Occipital lobe (tissue), 2 donors: Measurements from ENCODE around the gene HEMK1. TPM values are rescaled to one million over a fixed set of nuclear protein-coding genes. Genes with fewer than 3 reads are reported as not detected.
A peak's percentile ranks its signal among the peaks of the same experiment; 100 is the strongest.

ENCODE experiments used
- DNase-seq: peaks from one replicate; lab custom pipeline; 2025; lab: John Stamatoyannopoulos, UW
- total RNA-seq: library from RNA; depleted of rRNA; stranded (reverse); fragments of >200 nt; gene quantifications from one replicate; pipeline ENCODE4 v1.2.3, GENCODE V29; 2014

The HEMK1 gene
- total RNA-seq, 1 donor from 2014 or later, result 6.9 TPM

- no peak for DNase-seq
These were observed 30.9 kb downstream of the HEMK1 start for GRCh38 chr3:50600141-50600753.

- peak; percentile 83 for DNase-seq
These were observed 31.7 kb downstream of the HEMK1 start for GRCh38 chr3:50600841-50601591.

- DNase-seq, result no peak
These were observed 33.4 kb downstream of the HEMK1 start for GRCh38 chr3:50602595-50603191.

DNA sequence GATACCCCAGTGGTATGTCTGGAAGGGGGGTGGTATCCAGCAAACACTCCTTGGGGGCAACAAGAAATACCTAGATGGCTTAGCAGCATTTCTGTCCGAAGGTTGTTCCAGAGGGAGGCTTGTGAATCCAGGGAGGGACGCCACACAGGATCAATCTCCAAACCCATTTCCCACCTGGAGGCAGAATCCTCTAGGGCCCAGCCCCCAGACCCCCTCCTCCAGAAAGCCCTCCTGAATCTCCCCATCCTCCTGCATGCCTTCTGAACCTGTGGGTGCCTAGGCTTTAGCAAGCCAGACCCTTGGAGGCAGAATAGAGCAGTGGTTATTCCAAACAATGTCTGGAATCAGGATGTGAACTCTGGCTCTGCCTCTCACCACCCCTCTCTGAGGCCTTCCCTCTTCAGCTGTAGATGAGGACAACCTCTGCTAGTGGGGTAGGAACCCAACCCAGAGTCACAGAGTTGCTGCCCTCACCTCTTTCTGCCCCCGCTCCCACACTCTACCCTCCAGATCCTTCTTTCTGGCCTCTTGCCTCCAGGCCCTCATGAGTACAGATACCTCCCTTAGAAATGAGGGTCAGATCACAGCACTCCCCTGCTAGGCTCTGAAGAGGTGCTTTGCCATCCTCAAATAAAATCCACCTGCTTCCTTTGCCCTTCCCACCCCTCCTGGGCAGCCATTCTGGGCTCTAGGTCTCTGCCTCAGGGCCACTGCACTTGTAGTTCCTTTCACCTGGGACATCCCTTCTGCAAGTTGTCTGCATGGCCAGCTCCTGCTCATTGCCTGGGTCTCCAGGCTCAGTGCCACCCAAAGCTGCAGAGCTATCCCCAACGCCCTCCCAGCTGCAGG is 34.2 kb downstream of the HEMK1 start:
- DNase-seq, result no peak

DNA sequence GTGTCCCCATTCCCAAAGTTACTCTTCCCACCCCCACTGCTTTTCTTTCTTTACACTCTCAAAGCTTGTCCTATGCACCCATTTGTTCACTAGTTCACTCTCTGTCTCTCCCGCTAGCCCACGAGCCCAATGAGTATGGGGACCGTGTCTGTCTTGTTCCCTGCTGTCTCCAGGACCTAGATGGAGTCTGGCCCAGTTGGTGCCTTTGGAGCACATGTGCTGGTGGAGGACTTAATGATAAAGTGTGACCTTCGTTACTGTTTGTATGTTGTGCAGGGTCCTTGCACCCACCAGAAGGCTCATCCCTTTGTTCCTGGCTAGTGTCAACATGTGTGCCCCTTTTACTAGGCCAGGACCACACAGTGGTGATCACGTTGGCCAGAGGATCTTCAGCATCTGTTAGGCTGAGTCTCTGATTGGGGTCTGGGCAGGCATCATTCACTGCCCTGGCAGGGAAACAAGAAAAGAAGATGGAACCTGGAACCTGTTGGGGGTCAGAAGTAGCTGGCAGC is 34.8 kb downstream of the HEMK1 start:
- DNase-seq, result no peak

DNA sequence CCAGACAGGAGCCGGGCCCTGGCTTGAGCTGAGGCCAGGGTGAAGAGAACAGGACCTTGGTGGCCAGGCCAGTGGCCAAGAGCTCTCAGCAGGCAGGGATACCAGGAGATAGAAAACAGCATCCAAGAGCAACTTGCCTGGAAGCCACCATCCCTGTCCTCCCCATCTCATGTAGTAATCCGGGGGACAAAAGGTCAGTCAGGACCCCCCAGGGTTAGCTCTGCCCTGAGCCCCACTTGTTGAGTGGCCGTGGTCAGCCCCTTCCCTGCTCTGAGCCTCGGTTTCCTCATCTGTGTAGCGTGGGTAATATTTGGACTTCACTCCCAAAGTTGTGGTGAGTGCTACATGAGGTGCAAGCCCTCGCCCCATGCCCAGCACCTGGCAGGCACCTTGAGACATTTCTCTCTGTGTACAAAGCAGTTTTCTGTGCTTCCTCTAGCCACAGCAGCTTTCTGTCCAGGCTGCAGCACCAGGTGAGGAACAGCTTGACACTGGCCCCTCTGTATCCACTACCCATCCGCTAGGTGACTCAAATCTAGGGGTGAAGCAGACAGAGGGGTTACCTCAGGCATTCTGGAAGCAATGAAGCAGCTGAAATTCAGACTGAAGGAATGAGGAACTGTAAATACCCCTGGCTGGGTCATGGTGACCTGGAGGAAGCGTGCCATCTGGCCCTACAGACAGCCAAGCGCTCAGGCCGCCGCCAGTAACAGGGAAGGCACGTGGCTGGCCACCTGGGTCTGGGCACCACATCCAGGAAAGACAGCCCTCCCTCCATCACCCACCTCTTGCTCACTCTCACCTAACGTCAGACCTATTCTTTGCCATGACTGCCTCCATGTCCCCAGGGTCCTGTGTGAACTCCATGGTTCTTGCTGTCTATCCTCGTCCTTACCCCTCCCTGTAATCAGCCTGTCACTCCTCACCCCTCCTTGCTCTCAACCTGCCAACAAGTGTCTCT is 35.6 kb downstream of the HEMK1 start:
- DNase-seq, result no peak

DNA sequence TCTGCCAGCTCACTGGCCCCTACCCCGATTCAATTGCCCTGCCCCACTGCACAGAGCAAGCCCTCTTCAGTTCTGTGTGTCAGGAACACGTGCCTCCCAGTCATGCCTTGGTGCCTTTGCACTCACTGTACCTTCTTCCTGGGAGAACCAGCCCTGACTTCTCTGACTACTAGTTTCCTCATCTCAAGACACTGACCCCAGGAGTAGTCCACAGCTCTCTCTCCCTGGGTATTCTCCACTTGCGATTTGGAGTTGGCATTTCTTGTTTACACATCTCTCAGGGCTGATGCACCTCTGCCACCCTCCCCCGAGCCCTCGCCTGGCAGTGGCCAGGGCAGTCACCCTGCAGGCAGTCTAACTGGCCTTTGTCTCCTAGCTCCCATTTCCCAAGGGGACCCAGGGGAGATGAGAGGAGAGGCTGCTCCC is 36.6 kb downstream of the HEMK1 start:
- no peak for DNase-seq

GRCh38 chr3:50606596-50606995 is 37.3 kb downstream of the HEMK1 start:
- DNase-seq, result no peak

GRCh38 chr3:50607271-50608091 is 38.2 kb downstream of the HEMK1 start:
- no peak for DNase-seq

DNA sequence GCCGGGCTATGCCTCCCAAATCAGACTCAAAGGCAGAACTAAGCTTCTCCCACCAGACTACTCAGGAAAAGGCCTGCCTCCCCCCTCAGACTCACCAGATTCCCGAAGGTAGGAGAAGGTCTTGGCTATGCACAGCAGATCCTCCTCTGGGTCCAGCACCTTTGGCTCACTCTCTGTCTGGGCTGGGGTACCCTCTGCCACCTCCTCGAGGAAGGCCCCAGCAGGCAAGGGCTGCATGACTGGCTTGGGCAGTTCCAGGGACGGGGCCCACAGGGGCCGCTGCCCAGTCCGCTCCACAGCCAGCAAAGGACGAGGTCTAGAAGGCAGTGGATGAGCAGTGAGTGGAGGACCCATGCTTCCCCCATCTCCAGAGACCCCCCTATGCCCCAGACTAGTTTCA is 39.0 kb downstream of the HEMK1 start:
- DNase-seq, result no peak

GRCh38 chr3:50609071-50609762 is 39.9 kb downstream of the HEMK1 start:
- no peak for DNase-seq

DNA sequence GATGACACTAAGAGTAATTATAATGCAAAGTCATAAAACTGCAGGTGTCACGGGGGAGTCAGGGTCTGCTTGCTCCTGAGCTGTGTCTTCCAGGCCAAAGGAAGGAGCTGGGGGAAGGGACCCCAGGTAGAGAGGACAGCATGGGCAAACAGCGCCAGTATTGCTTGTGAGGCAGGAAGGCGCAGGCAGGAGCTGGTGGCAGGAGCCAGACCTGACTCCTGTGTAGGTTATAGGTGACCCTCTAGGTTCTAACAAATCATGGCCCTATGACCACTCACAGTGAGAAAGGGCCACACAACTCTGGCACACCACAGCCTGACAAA is 40.4 kb downstream of the HEMK1 start:
- no peak for DNase-seq

DNA sequence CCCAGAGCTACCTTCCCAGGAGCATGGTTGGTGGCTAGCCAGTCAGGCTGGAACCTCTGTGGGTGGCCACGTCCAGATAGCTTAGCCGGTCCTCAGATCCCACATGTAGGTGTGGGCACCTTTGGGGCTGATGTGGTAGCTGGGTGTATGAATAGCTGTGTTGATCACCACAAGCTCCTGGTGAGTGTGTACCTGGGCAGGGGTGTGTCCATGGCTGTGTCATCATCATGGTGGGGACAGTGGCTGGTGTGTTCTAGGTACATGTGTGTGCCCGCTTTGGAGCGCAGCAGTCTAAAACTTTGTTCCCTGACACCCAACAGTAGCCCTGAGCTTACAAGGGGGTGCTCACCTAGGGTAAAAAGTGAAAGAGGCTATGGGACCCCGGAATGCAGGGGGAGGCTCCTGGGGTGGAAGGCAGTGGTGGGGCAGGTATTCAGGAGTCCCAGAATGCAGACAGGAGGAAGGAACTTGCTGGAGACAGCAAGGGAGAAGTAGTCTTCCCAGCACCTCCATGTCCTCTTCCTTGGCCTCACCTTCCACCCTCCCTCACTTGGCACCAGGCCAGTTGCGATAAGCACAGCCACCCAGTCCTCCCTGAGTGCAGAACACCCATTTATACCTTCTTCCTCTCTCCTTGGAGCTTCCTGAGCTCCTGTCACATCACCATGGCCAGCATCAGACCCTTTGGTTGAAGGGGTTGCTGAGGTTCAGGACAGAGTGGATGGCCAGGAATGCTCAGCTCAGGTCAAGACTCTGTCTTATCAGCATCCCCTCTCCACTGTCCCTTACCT is 41.1 kb downstream of the HEMK1 start:
- DNase-seq, result no peak

DNA sequence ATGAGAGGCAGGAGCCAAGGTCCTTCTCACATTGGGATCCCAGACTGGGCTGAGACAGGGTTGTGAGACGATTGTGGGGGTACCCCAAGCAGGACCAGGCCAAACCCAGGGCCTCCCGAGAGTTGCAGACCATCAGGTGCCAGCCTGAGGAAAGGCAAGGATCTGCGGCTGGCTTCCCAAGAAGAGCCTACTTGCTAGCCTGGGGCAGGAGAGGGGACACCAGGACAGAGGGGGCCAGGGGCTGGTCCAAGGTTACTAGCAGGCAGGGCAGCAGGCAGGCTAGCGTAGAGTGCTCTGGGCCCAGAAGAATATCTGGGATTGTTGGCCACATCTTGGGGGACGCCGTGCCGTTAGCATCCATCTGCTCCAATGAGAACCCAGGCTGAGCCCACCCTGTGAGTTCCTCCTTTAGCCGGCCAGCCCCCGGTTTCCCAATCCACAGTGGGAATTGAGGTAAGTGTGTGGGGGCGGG is 41.7 kb downstream of the HEMK1 start:
- no peak for DNase-seq

DNA sequence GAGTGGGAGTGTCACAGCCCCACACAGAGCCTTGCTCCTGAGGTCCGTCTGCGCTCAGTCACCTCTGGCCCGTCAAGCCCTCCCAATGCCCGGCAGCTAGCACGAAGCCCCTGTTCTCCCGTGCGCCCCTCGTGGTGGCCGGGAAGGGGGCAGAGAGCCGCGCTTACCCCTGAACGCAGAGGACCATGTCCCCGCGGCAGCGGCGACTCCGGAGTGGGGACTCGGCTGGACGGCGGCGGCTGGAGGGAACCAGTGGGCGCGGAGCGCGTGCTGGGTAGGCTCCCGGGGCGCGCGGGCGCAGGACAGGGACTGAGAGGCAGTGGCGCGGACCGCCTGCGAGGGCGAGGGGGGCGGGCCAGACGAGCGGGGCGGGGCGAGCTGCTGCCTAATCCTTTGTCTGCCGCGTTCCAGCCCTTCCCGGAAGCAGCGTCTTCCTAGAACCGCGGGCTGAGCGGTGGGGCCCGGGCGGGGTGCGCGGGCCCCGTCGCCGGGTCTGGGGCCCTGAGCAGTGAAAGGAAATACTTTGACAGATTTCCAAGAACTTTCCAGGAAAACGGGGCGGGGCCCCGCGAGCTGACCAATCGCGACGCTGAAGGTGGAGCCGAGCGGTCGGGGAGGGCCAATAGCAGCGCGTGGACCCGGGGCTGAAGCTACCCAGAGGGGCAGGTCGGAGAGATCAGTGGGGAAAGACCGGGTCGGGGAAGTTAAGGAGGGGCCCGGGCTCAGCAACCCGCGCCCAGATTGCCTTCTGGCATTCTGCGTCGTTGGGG is 42.3 kb downstream of the HEMK1 start, which contains the start of gene CISH:
Gene CISH, minus strand, starts transcription at position 311 of the 770 bp plus-strand sequence. Its CDS starts 124 bp downstream, at position 187.
- peak; percentile 71 for DNase-seq

DNA sequence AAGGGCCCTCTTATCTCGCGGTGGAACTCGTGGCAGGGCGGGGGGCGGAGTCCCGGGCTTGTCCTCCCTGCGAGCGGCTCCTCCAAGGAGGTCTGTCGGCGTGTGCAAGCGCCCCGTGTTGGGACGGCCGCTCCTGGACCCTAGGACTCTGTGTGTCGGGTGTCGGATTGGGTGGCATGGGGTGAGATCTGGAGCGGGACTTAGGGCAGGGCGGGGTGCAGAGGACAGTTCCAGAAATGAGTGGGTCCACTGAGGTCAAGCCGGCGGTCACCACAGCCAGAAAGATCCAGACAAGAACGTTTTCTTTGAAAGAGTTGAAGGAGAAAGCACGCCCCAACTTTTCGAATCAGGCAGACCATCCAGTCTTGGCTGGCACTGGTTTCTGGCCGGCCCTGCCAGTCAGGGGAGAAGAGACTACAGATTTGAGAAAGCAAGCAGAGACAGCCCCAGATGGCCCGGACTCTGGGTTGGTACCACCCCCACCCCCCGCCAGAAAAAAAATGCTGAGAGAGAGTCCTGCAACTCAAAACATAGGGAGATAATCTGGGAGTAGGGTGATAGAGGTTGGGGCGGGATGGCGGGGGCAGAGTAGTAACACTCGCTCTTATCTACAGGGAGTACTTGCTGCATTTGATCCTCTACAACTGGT is 43.0 kb downstream of the HEMK1 start:
- no peak for DNase-seq
